HepG2 (cell line): ENCODE results near the gene SH2D7. TPM values are rescaled to one million over a fixed set of nuclear protein-coding genes. Genes with fewer than 3 reads are reported as not detected.
A peak's percentile ranks its signal among the peaks of the same experiment; 100 is the strongest.

Source experiments
- ARNTL ChIP-seq: sonication (generic); formaldehyde crosslinking; IDR thresholded peaks from 2 replicates; pipeline ENCODE4 v1.4.0; 2020; ENCODE audit warnings: mild to moderate bottlenecking, missing genetic modification reagents
- GPBP1L1 ChIP-seq: sonication (generic); formaldehyde crosslinking; IDR thresholded peaks from 2 replicates; pipeline ENCODE4 v1.5.0; 2020; ENCODE audit warnings: mild to moderate bottlenecking, missing genetic modification reagents
- PATZ1 ChIP-seq: sonication (generic); formaldehyde crosslinking; IDR thresholded peaks from 2 replicates; pipeline ENCODE4 v1.4.0; 2020; ENCODE audit warnings: missing genetic modification reagents
- SNAPC5 ChIP-seq: sonication (generic); formaldehyde crosslinking; IDR thresholded peaks from 2 replicates; pipeline ENCODE4 v1.8.1; 2023; ENCODE audit warnings: mild to moderate bottlenecking, missing genetic modification reagents, borderline replicate concordance
- ZBTB40 ChIP-seq, 2 experiments: fragments of 450-650 bp in 1 of 2; sonication (generic) in 1 of 2; formaldehyde crosslinking in 1 of 2; IDR thresholded peaks; 2 replicates each; pipeline versions ENCODE4 v1.6.1 to v1.8.0; 2016 to 2022; ENCODE audit warnings: antibody characterized with exemption in 1 of 2, mild to moderate bottlenecking in 1 of 2, missing genetic modification reagents in 1 of 2
- ZNF274 ChIP-seq: sonication (generic); formaldehyde crosslinking; IDR thresholded peaks from 2 replicates; pipeline ENCODE4 v1.5.1; 2020; ENCODE audit warnings: mild to moderate bottlenecking, missing genetic modification reagents
- ZNF282 ChIP-seq: fragments of 450-650 bp; IDR thresholded peaks from 2 replicates; pipeline ENCODE4 v1.6.1; 2018; ENCODE audit not compliant: partially characterized antibody
- polyA plus RNA-seq, 8 experiments: library from polyadenylated mRNA; depleted of rRNA in 3 of 8; stranded (reverse) in 7 of 8; unstranded in 1 of 8; fragments of >200 nt; fragmentation: Illumina TruSeq in 4 of 8; extraction: Trizol in 4 of 8; gene quantifications; 2 replicates each; pipeline versions ENCODE4 v1.2.1 to v1.2.3, GENCODE V29; 2011 to 2016; ENCODE audit warnings: low read depth in 4 of 8, missing spikeins in 1 of 8, mixed read lengths in 1 of 8; ENCODE audit not compliant: insufficient read depth in 1 of 8
- total RNA-seq, 5 experiments: library from RNA; depleted of rRNA; stranded (reverse); fragments of >200 nt; fragmentation: Illumina TruSeq; extraction: Trizol; gene quantifications; 2 replicates each; pipeline ENCODE4 v1.2.3, GENCODE V29; 2016; ENCODE audit warnings: low read depth in 1 of 5
- TF ChIP-seq, protein P1 (sequence below): sonication (generic); formaldehyde crosslinking; IDR thresholded peaks from 2 replicates; pipeline ENCODE4 v1.4.0; 2020; ENCODE audit warnings: missing genetic modification reagents, borderline replicate concordance
- TF ChIP-seq, protein P2 (sequence below): sonication (generic); formaldehyde crosslinking; IDR thresholded peaks from 2 replicates; pipeline ENCODE4 v1.5.0; 2020; ENCODE audit warnings: mild to moderate bottlenecking, missing genetic modification reagents, moderate library complexity

SH2D7 gene
- total and polyA plus RNA-seq, 2 of the 13 experiments (the other 11 are each of a cell fraction or from before 2014, with no cell fraction given), result not detected

GRCh38 chr15:78131295-78132061 is 39.1 kb downstream of the SH2D7 start, which contains the start of gene CIB2 (continued):
- TF ChIP-seq, protein P1, sequence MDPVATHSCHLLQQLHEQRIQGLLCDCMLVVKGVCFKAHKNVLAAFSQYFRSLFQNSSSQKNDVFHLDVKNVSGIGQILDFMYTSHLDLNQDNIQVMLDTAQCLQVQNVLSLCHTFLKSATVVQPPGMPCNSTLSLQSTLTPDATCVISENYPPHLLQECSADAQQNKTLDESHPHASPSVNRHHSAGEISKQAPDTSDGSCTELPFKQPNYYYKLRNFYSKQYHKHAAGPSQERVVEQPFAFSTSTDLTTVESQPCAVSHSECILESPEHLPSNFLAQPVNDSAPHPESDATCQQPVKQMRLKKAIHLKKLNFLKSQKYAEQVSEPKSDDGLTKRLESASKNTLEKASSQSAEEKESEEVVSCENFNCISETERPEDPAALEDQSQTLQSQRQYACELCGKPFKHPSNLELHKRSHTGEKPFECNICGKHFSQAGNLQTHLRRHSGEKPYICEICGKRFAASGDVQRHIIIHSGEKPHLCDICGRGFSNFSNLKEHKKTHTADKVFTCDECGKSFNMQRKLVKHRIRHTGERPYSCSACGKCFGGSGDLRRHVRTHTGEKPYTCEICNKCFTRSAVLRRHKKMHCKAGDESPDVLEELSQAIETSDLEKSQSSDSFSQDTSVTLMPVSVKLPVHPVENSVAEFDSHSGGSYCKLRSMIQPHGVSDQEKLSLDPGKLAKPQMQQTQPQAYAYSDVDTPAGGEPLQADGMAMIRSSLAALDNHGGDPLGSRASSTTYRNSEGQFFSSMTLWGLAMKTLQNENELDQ (CRISPR knock-in tag), result no peak
- peak; percentile 63; the same call in 1 of the 2 replicates for TF ChIP-seq SNAPC5 (CRISPR knock-in tag)
- no peak for TF ChIP-seq ZBTB40 (IDR thresholded peaks at IDR 0.05)
- no peak for TF ChIP-seq ZBTB40 (CRISPR knock-in tag; IDR thresholded peaks at IDR 0.05)
- peak; percentile 90 for TF ChIP-seq PATZ1 (CRISPR knock-in tag)
- TF ChIP-seq ZNF274 (CRISPR knock-in tag), result peak; percentile 86
- TF ChIP-seq, protein P2, sequence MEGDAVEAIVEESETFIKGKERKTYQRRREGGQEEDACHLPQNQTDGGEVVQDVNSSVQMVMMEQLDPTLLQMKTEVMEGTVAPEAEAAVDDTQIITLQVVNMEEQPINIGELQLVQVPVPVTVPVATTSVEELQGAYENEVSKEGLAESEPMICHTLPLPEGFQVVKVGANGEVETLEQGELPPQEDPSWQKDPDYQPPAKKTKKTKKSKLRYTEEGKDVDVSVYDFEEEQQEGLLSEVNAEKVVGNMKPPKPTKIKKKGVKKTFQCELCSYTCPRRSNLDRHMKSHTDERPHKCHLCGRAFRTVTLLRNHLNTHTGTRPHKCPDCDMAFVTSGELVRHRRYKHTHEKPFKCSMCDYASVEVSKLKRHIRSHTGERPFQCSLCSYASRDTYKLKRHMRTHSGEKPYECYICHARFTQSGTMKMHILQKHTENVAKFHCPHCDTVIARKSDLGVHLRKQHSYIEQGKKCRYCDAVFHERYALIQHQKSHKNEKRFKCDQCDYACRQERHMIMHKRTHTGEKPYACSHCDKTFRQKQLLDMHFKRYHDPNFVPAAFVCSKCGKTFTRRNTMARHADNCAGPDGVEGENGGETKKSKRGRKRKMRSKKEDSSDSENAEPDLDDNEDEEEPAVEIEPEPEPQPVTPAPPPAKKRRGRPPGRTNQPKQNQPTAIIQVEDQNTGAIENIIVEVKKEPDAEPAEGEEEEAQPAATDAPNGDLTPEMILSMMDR (CRISPR knock-in tag), result peak; percentile 75
- TF ChIP-seq ARNTL (CRISPR knock-in tag), result no peak
- no peak for TF ChIP-seq GPBP1L1 (CRISPR knock-in tag)
- no peak for TF ChIP-seq ZNF282
